Adipocyte (in vitro differentiated cells): ENCODE measurements around the gene DMAC2.
"Not testable (repeated sequence)": the region's sequence is repeated elsewhere in the genome, so short reads cannot be mapped to it uniquely, and the experiment has no call there.

Experiments
- DNase-seq: peaks from one replicate; pipeline ENCODE4 v3.0.0-alpha.2; 2015; ENCODE audit warnings: low read depth
- H3K27me3 ChIP-seq: replicated peaks from 2 replicates; pipeline ENCODE4 v1.7.0; 2013; ENCODE audit warnings: mild to moderate bottlenecking, low read length, moderate library complexity; ENCODE audit not compliant: control insufficient read depth, insufficient read depth
- H3K36me3 ChIP-seq: 2 replicates; pipeline ENCODE4 v1.7.0; 2013; ENCODE audit warnings: low read length, mild to moderate bottlenecking, moderate library complexity; ENCODE audit not compliant: control insufficient read depth, insufficient read depth, severe bottlenecking
- H3K4me1 ChIP-seq: 2 replicates; pipeline ENCODE4 v1.7.0; 2013; ENCODE audit warnings: mild to moderate bottlenecking, low read length, moderate library complexity; ENCODE audit not compliant: control insufficient read depth, insufficient read depth
- H3K4me3 ChIP-seq: 2 replicates; pipeline ENCODE4 v1.7.0; 2013; ENCODE audit warnings: mild to moderate bottlenecking, low read length, moderate library complexity
- H3K9ac ChIP-seq: 2 replicates; pipeline ENCODE4 v1.7.0; 2013; ENCODE audit warnings: mild to moderate bottlenecking, low read length, moderate library complexity
- H3K9me3 ChIP-seq: 2 replicates; pipeline ENCODE4 v1.7.0; 2013; ENCODE audit warnings: mild to moderate bottlenecking, low read length, moderate library complexity; ENCODE audit not compliant: control insufficient read depth

DMAC2 gene

DNA sequence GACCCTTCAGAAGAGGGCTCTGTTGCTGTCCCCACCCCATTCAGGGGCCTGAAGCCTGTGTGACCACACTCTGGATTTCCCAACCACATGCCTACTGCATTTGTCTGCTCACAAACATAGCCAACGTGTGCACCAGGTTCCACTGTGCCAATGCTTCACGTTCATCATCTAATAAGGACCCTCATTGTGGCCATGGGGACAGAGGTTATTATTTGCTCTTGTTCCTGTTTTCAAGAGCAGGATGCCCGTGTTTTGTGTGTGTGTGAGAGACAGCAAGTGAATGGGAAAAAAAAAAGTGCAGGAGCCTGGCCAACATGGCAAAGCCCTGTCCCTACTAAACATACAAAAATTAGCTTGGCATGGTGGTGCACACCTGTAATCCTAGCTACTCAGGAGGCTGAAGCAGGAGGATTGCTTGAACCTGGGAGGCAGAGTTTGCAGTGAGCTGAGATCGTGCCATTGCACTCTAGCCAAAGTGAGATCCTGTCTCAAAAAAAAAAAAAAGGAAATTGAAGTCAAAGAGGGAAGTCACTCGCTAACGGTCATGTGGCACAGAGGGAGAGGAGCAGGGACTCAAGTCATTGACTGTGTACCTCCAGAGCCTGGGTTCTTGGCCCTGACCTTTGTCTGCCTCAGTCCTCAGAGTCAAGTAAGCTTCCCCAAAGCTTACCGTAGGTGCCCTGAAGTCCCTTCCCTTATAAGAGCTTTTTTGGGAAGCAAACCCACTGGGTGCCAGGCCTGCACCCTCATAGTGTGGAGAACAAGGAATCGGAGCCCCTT lies 19.4 kb downstream of the DMAC2 start:
- peaks cover 51% of the 10 kb centered on the region for H3K36me3 ChIP-seq

DNA sequence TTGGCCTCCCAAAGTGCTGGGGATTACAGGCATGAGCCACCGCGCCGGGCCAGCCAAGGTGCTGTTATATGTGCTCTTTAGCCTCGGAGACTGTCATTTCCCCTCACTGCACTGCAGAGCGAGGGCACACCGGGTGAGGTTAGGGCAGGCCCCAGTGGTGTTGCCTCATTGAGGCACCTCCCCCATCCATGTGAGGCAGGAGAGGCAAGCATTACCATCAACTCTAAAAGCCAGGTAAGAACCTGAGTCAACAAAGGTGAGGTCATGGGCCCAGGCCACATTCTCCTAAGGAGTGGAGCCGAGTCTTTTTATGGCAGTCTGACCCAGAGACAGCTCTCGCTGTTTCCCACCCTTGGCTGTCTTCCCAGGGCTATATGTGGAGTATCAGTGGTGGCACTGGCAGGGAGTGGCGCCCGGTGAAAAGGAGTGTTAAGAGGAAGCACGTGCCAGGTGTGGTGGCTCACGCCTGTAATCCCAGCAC lies 23.5 kb downstream of the DMAC2 start:
- Histone ChIP-seq H3K36me3 (peaks cover 66% of the 10 kb centered on the region), H3K4me3 (no peak overlapping the region), H3K27me3 (no peaks in the 10 kb centered on the region), H3K9ac (no peak overlapping the region), H3K9me3 (no peaks in the 10 kb centered on the region), H3K4me1 (no peaks in the 10 kb centered on the region)
- no peak for DNase-seq

More for the DNA sequence above, 19.4 kb downstream of the DMAC2 start:
- Histone ChIP-seq H3K4me3 (no peak overlapping the region), H3K9me3 (no peaks in the 10 kb centered on the region), H3K4me1 (no peaks in the 10 kb centered on the region), H3K9ac (no peak overlapping the region), H3K27me3 (no peaks in the 10 kb centered on the region)
- DNase-seq, result no peak

DNA sequence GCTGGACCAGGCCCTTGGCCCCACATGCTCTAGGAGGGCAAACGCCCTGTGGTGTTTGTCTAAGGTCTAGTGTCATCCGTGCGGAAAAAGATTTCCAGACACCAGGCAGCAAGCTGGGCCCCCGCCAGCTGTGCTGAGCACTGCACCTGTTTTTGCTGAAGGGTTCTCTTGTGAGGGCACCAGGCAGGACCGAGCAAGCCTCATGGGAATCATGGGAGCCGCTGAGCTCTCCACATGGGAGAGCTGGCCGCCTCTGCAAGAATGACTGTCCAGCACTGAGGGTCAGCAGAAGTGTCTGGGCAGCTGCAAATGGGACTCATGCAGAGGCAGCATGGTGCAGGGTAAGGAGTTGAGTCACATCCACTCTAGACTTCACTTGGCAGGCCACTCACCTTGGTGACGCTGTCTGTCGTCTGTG lies 24.5 kb downstream of the DMAC2 start:
- no peak overlapping the region for H3K4me3 ChIP-seq
- no peaks in the 10 kb centered on the region for H3K27me3 ChIP-seq
- no peaks in the 10 kb centered on the region for H3K4me1 ChIP-seq
- H3K9ac ChIP-seq, result no peak overlapping the region
- no peaks in the 10 kb centered on the region for H3K9me3 ChIP-seq
- DNase-seq, result no peak
- H3K36me3 ChIP-seq, result peaks cover 61% of the 10 kb centered on the region

DNA sequence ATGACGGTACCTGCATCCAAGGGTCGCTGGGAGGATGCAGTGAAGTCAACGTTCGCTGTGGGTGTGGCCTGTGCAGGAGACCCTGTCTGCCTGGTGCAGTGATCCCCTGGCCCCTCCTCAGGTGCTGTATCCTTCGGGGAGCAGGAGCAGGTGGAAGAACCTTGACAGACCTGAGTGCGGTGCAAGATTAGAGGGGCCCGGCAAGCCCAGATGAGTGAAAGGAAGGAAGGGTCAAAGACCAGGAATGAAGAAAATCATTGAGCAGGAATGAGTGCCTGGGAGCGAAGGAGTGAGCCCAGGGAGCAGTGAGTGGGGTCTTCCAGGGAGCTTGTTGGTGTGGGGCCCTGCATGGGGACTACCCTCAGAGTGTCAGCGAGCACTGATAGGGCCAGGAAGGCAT lies 25.3 kb downstream of the DMAC2 start:
- H3K36me3 ChIP-seq, result peaks cover 56% of the 10 kb centered on the region

DNA sequence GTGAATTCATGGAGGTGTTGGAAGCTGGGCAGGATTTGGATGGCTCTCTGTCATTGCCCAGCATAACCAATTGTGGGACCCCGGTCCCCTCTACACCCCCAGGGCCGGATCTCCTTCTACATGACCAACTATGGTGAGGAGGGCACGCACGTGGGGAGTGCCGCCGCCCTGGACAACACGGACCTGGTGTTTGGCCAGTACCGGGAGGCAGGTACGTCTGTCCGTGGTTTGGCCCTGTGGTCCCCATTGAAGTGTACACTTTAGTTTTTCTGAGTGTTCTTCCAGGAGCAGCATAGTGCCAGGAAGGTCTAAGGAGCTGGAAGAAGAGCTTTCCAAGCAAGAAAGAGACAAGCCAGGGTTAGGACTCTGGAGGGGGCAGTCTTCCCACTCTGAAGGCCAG lies 25.8 kb downstream of the DMAC2 start:
- H3K4me1 ChIP-seq, result peaks cover 6% of the 10 kb centered on the region
- peaks cover 52% of the 10 kb centered on the region for H3K36me3 ChIP-seq
- H3K9me3 ChIP-seq, result no peaks in the 10 kb centered on the region
- no peak overlapping the region for H3K4me3 ChIP-seq
- DNase-seq, result no peak
- no peaks in the 10 kb centered on the region for H3K27me3 ChIP-seq
- no peak overlapping the region for H3K9ac ChIP-seq

More for the DNA sequence above, 25.3 kb downstream of the DMAC2 start:
- Histone ChIP-seq H3K9ac (no peak overlapping the region), H3K27me3 (no peaks in the 10 kb centered on the region), H3K9me3 (no peaks in the 10 kb centered on the region), H3K4me1 (peaks cover 2% of the 10 kb centered on the region), H3K4me3 (no peak overlapping the region)
- DNase-seq, result no peak

DNA sequence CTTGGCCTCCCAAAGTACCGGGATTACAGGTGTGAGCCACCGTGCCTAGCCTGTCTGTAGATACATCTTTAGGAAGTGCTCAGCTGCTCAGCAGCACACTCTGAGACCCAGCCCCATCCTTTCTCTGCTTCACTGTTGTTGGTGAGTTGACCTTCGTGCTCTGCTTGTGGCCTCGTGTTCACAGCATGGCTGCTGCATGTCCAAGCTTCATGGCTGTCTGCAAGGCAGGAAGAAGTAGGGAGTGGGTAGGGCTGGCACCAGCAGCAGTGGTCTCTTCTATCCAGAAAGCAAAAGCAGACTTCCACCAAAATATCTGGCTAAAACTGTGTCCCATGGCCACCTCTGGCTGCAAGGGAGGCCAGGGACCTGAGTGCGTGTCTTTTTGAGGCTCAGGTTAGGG lies 26.8 kb downstream of the DMAC2 start:
- Histone ChIP-seq H3K9me3 (no peaks in the 10 kb centered on the region), H3K4me3 (no peak overlapping the region), H3K36me3 (peaks cover 47% of the 10 kb centered on the region), H3K9ac (no peak overlapping the region), H3K27me3 (no peaks in the 10 kb centered on the region), H3K4me1 (peaks cover 6% of the 10 kb centered on the region)
- no peak for DNase-seq

DNA sequence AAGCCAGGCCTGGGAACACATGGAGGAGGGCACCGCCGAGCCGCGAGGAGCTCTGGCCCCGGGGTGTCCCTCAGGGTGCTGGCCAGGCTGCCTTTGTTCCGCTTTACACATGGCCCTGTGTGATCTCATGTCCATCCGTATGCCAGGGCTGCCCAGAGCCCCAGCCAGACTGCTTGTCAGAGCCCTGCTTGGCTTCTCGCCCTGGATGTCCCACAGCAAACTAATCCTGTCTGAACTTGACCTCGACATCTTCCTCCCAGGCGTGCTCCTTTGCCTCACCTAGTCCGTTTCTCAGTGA lies 27.8 kb downstream of the DMAC2 start:
- H3K4me3 ChIP-seq, result no peak overlapping the region
- H3K9me3 ChIP-seq, result no peaks in the 10 kb centered on the region

DNA sequence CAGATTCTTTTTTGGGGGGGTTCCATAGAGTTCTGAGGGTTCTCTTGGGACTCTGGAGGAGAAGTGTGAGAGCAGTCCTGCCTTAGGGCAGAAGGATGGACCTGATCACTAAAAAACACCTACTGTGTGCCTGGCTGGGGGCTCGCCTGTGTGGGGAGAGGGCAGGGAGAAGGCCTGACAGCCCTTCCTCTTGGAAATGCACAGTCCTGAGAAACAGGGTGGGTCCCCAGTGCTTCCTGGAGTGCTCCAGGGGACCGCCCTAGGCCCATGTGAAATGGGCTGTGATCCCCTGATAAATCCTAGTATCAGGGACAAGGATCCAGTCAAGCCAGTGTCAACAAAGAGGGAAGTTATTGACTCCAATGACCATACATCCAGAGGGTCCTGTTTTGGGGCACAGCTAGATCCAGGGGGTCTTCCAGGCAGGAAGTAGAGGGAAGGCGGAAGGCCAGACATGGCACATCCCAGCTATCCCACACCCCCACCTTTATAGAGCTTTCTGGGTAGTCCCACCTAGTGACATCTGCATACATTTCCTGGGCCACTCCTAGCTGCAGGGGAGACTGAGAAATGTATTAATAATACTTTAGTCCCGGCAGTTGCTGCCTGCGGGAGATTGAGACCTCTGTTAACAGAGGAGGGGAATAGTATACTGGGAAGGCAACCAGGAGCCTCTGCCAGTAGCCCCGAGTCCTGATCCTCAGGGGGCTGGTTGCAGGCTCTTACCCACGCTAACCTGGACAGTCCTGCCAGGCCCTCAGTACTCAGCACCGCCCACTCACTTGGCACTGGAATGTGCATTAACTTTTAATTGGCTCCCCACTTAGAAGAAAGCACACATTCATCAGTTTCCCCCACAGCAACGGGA lies 28.4 kb downstream of the DMAC2 start:
- H3K4me3 ChIP-seq, result no peak overlapping the region
- peaks cover 38% of the 10 kb centered on the region for H3K36me3 ChIP-seq
- no peak for DNase-seq
- H3K4me1 ChIP-seq, result peaks cover 6% of the 10 kb centered on the region
- no peaks in the 10 kb centered on the region for H3K9me3 ChIP-seq
- H3K27me3 ChIP-seq, result no peaks in the 10 kb centered on the region
- no peak overlapping the region for H3K9ac ChIP-seq

More for the DNA sequence above, 27.8 kb downstream of the DMAC2 start:
- DNase-seq, result no peak
- H3K27me3 ChIP-seq, result no peaks in the 10 kb centered on the region
- peaks cover 41% of the 10 kb centered on the region for H3K36me3 ChIP-seq
- peaks cover 6% of the 10 kb centered on the region for H3K4me1 ChIP-seq
- no peak overlapping the region for H3K9ac ChIP-seq

DNA sequence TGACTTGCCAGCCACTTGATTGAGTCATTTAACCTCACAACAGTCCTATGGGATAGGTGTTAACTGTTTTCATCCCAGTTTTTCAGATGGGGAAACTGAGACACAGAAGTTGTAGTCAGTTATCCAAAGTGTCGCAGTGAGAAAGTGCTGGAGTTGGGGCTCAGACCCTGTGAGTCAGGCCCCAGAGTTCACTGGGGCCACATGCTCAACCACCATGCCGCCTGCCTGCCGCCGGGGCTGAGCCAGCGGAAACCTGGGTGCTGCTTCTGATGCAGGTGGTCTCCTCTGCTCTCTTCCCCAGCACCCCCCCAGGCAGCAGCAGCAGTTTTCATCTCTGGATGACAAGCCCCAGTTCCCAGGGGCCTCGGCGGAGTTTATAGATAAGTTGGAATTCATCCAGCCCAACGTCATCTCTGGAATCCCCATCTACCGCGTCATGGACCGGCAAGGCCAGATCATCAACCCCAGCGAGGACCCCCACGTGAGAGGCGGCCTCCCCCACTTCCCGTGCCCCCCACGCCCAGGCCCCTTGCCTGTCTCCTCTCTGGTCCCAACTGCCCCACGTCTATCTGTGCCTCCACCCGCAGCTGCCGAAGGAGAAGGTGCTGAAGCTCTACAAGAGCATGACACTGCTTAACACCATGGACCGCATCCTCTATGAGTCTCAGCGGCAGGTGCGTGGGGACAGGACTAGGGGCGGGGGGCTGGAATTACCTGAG lies 29.2 kb downstream of the DMAC2 start:
- H3K4me1 ChIP-seq, result peaks cover 6% of the 10 kb centered on the region
- H3K4me3 ChIP-seq, result no peak overlapping the region
- DNase-seq, result no peak
- H3K27me3 ChIP-seq, result no peaks in the 10 kb centered on the region
- H3K9ac ChIP-seq, result no peak overlapping the region
- no peaks in the 10 kb centered on the region for H3K9me3 ChIP-seq
- peaks cover 37% of the 10 kb centered on the region for H3K36me3 ChIP-seq

DNA sequence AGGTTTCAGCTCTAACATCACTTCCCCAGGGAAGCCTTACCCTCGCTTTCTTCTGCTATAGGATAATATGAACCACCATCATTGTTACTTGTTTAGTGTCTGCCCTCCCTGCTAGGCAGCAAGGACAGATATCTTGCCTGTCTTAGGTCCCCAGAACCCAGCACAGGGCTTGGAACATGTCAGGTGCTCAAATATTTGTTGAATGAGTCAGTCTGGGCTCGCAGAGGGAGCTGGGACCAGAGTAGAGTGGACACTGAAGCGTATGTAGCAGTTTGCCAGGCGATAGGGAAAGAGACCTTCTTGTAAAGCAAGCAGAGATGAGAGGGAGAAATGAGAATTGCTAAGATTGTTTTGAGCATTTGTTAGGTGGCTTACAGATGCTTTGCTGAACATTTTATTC lies 30.4 kb downstream of the DMAC2 start:
- no peak for DNase-seq
- H3K4me3 ChIP-seq, result no peak overlapping the region
- no peaks in the 10 kb centered on the region for H3K27me3 ChIP-seq
- peaks cover 6% of the 10 kb centered on the region for H3K4me1 ChIP-seq
- peaks cover 25% of the 10 kb centered on the region for H3K36me3 ChIP-seq
- H3K9ac ChIP-seq, result peak overlapping the region; percentile 6
- H3K9me3 ChIP-seq, result no peaks in the 10 kb centered on the region

DNA sequence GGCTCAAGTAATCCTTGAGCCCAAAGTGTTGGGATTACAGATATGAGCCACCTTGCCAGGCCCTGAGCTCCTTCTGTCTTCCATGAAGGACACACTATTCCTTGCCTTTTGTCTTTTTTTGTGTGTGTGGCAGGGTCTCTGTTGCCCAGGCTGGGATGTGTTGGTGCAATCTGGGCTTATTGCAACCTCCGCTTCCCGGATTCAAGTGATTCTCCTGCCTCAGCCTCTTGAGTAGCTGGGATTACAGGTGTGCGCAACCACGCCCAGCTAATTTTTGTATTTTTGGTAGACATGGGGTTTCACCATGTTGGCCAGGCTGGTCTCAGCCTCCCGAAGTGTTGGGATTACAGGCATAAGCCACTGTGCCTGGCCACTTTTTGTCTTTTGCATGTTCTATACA lies 30.9 kb downstream of the DMAC2 start:
- not testable (repeated sequence) for H3K9me3 ChIP-seq, H3K4me1 ChIP-seq, H3K9ac ChIP-seq, H3K27me3 ChIP-seq, DNase-seq, H3K4me3 ChIP-seq
- peaks cover 21% of the 10 kb centered on the region for H3K36me3 ChIP-seq
